GM12892 (cell line): Measurements from ENCODE around the gene EFHD2.

Experiments
- POLR2A ChIP-seq: IDR thresholded peaks from 2 replicates; pipeline ENCODE4 v1.6.1; 2011; ENCODE audit warnings: low read depth, low read length, control low read depth
- TAF1 ChIP-seq: IDR thresholded peaks from 2 replicates; pipeline ENCODE4 v1.6.1; 2011; ENCODE audit warnings: low read depth, mild to moderate bottlenecking, control low read depth, low read length, borderline replicate concordance

DNA sequence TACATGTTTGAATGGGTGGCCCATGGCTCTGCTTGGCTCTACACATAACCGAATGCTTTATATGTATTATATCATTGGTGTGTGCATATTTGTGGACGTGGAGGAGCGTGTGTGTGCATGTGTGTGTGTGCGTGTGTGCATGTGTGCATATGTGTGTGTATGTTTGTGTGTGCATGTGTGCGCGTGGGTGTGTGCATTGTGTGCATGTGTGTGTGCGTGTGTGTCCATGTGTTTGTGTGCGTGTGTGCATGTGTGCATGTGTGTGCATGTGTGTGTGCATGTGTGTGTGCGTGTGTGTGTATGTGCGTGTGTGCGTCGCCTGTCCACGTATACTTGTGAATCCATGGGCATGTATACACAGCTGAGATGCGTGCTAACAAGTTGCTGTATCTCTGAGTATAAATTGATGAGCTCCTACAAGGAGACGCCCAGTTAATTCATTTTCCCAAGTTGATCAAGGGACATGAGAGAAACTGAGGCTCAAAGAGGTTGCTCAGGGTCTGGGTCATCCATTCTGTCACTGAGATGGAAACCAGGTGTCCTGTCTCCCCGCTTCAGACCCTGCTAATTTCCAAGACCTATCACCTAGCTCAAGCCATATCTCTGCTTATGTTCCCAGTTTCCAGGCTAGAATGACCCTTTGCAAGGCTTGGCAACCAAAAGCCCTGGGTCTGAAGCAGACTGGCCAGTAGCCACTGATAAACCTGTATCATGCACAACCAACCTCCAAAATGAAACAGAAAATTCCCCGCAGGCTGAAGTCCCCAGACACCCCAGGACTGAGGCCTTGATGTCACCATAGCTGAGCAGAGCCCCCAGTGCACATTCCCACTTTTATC lies 25.8 kb downstream of the EFHD2 start:
- TF ChIP-seq TAF1 (no peak), POLR2A (peak; percentile 23; the same call in 1 of the 2 replicates)
